Heart left ventricle (tissue), 16 donors: Measurements from ENCODE around the gene CDCA4. TPM values are rescaled to one million over a fixed set of nuclear protein-coding genes. Genes with fewer than 3 reads are reported as not detected.

Experiments
- ATAC-seq, 4 donors: fragments of 200-7000 bp; cut with Tn5 transposase; one replicate each; pipeline ENCODE4 v1.9.1; 2020 to 2022; ENCODE audit warnings: moderate library complexity in 4 of 4, mild to moderate bottlenecking in 3 of 4, moderate number of reproducible peaks in 1 of 4
- DNase-seq, 5 donors: peaks; one replicate each; pipeline ENCODE4 v3.0.0-alpha.2; 2020
- H3K27ac ChIP-seq, 12 donors: fragments of 200-600 bp; sonication (generic) in 4 of 12; one replicate each; pipeline versions ENCODE4 v1.5.0 to v1.8.0; 2016 to 2022; ENCODE audit warnings: mild to moderate bottlenecking in 2 of 12
- H3K27me3 ChIP-seq, 9 donors: fragments of 200-600 bp; sonication (generic) in 2 of 9; one replicate each; pipeline versions ENCODE4 v1.5.1 to v1.8.0; 2016 to 2022; ENCODE audit warnings: mild to moderate bottlenecking in 3 of 9
- H3K36me3 ChIP-seq, 9 donors: fragments of 200-600 bp; sonication (generic) in 2 of 9; one replicate each; pipeline versions ENCODE4 v1.5.0 to v1.8.0; 2018 to 2022; ENCODE audit warnings: mild to moderate bottlenecking in 2 of 9
- H3K4me1 ChIP-seq, 12 donors: fragments of 200-600 bp; sonication (generic) in 4 of 12; one replicate each; pipeline versions ENCODE4 v1.5.0 to v1.8.0; 2016 to 2022; ENCODE audit warnings: mild to moderate bottlenecking in 3 of 12
- H3K4me3 ChIP-seq, 12 donors: fragments of 200-600 bp; sonication (generic) in 4 of 12; one replicate each; pipeline versions ENCODE4 v1.5.0 to v1.8.0; 2017 to 2022; ENCODE audit warnings: mild to moderate bottlenecking in 9 of 12, moderate library complexity in 4 of 12
- H3K9me3 ChIP-seq, 12 donors: fragments of 200-600 bp; sonication (generic) in 4 of 12; one replicate each; pipeline versions ENCODE4 v1.5.0 to v1.8.0; 2016 to 2022; ENCODE audit warnings: mild to moderate bottlenecking in 1 of 12
- POLR2A ChIP-seq, 2 donors: fragments of 450-650 bp; IDR thresholded peaks; one replicate each; pipeline ENCODE4 v1.6.1; 2017; ENCODE audit warnings: antibody characterized with exemption in 2 of 2, mild to moderate bottlenecking in 2 of 2, moderate library complexity in 2 of 2
- WGBS, 4 donors: extraction: QIAGEN DNeasy Blood & Tissue Kit in 2 of 4; methylation state at CpG; one replicate each; pipeline versions ENCODE4 v1.1.5 to v1.1.7; 2013 to 2018; 5-methylcytosine and 5-hydroxymethylcytosine counted together
- intact Hi-C, 10 donors: fragments of 100-400 bp; cut with DNase I; formaldehyde crosslinking; loops; one replicate each; pipeline versions ENCODE4 v1.11.1 to v1.14.2; 2022
- polyA plus RNA-seq, 2 donors: library from polyadenylated mRNA; stranded (reverse); fragments of 200-250 nt; gene quantifications; one replicate each; pipeline ENCODE4 v1.2.3, GENCODE V29; 2013
- total RNA-seq, 9 donors: library from RNA; depleted of rRNA in 2 of 9; stranded (reverse); fragments of >200 nt in 2 of 9; fragmentation: NEBNext Ultra II Directional in 3 of 9; extraction: Animal tissue kit (Norgen Biotek cat#: 25700) in 3 of 9; gene quantifications; one replicate each; pipeline versions ENCODE4 v1.1.0 to v1.2.4, GENCODE V29; 2016 to 2023
- TF ChIP-seq, protein P1 (sequence below), 12 donors: fragments of 200-600 bp; sonication (generic) in 4 of 12; IDR thresholded peaks; one replicate each; pipeline versions ENCODE4 v1.5.0 to v1.8.0; 2018 to 2022; ENCODE audit warnings: antibody characterized with exemption in 12 of 12, mild to moderate bottlenecking in 5 of 12
- donor health status: ischemic (EF 13 %, LVEDD 7.1; RV severe dilation, severe dysfunction).
- donor health status: healthy with polysubstance abuse.
- donor health status: DM: no; HTN: yes; CAD: no.
- donor health status: DM: no; HTN: no; CAD: no.
- donor health status: ischemic (EF 25% LVEDD 6.9; RV normal size, moderate dysfunction).
- donor health status: ischemic (EF 25% LVEDD 5.7; RV mildly dilated, moderate dysfunction).
- donor health status: healthy.
- donor health status: DM: yes; HTN: yes; CAD: no.
- donor health status: ischemic (EF 35%, LVEDD 5.7; RV mildly dilated, moderate dysfunction).
- donor health status: nonischemic (EF 11% LVEDD 7.7; RV severe dilation, severe dysfunction).
- donor health status: DM: yes; HTN: yes; CAD: no.
- donor health status: PGD.
- donor health status: ischemic (EF 29% LVEDD 5.4; RV normal size, mild dysfunction).
- donor health status: nonischemic (EF 23%, LVEDD 6.1; RV moderate dilation, normal function).

CDCA4 gene
- total and polyA plus RNA-seq, 11 donors: 1.4 to 6.0 (median 2.4) TPM

- TF ChIP-seq, protein P1, sequence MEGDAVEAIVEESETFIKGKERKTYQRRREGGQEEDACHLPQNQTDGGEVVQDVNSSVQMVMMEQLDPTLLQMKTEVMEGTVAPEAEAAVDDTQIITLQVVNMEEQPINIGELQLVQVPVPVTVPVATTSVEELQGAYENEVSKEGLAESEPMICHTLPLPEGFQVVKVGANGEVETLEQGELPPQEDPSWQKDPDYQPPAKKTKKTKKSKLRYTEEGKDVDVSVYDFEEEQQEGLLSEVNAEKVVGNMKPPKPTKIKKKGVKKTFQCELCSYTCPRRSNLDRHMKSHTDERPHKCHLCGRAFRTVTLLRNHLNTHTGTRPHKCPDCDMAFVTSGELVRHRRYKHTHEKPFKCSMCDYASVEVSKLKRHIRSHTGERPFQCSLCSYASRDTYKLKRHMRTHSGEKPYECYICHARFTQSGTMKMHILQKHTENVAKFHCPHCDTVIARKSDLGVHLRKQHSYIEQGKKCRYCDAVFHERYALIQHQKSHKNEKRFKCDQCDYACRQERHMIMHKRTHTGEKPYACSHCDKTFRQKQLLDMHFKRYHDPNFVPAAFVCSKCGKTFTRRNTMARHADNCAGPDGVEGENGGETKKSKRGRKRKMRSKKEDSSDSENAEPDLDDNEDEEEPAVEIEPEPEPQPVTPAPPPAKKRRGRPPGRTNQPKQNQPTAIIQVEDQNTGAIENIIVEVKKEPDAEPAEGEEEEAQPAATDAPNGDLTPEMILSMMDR (IDR thresholded peaks at IDR 0.05): no peak
- TF ChIP-seq POLR2A (IDR thresholded peaks at IDR 0.05): no peak
- Histone ChIP-seq H3K27me3 (no peaks in the 10 kb centered on the region), H3K9me3 (no peaks in the 10 kb centered on the region), H3K4me1 (peaks cover 0 to 4% (median 0%) of the 10 kb centered on the region in 12 donors), H3K4me3 (no peak overlapping the region), H3K27ac (no peak overlapping the region), H3K36me3 (peaks cover 0 to 28% (median 0%) of the 10 kb centered on the region in 9 donors)
- 92 to 96% (median 94%) methylated on average over 11 of the region's 11 CpGs for WGBS, 4 donors
- no peak for ATAC-seq
- intact Hi-C loops: no loop called here
- no peak for DNase-seq
These were observed 28.4 kb downstream of the CDCA4 start for GRCh38 chr14:104992501-104992900.

DNA sequence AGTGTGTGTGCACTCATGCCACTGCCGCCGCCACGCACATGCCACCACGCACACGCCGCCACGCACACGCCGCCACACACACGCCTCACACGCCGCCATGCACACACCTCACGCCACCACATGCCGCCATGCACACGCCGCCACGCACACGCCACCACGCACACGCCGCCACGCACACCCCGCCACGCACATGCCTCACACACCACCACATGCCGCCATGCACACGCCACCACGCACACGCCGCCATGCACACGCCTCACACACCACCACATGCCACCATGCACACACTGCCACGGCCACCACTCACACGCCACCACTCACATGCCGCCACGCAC is 29.0 kb downstream of the CDCA4 start:
- Histone ChIP-seq H3K36me3 (peaks cover 0 to 28% (median 0%) of the 10 kb centered on the region in 9 donors), H3K4me1 (peaks cover 0 to 10% (median under 1%) of the 10 kb centered on the region in 12 donors), H3K9me3 (no peaks in the 10 kb centered on the region), H3K4me3 (no peak overlapping the region), H3K27ac (no peak overlapping the region), H3K27me3 (no peaks in the 10 kb centered on the region)
- ATAC-seq (no peak), DNase-seq (no peak)
- 98% methylated on average over 34 of the region's 34 CpGs for WGBS, 4 donors
- intact Hi-C loops: no loop called here
- no peak for TF ChIP-seq POLR2A (IDR thresholded peaks at IDR 0.05)
- TF ChIP-seq, protein P1 (IDR thresholded peaks at IDR 0.05): no peak

DNA sequence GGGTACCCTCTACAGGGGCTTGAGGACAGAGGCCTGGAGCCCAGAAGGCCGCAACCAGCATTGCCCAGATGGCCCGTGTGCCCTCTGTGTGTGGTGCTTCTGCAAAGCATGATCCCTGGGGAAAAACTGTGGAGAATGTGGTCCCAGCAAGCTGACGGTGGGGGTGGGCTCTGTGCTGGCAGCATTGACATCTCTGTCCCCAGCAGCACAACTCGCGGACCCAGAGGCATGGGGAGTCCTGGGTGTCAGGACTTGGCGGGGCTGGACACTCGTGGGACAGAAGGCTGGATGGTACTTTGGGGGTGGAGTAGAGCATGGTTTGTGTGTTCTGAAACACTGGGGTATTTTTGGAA is 31.0 kb downstream of the CDCA4 start:
- ATAC-seq (no peak), DNase-seq (no peak)
- 85 to 94% (median 87%) methylated on average over 7 of the region's 7 CpGs for WGBS, 4 donors
- intact Hi-C loops: loop anchor here in 4 of 10 donors (5.0 kb wide), 2 partner anchors 32 to 37 kb away; partner anchors contain the start of gene CDCA4 (in 3 of the 4)
- no peaks in the 10 kb centered on the region for H3K27me3 ChIP-seq
- H3K36me3 ChIP-seq: peaks cover 0 to 23% (median 0%) of the 10 kb centered on the region in 9 donors
- no peak for TF ChIP-seq POLR2A (IDR thresholded peaks at IDR 0.05)
- TF ChIP-seq, protein P1 (IDR thresholded peaks at IDR 0.05): no peak
- no peaks in the 10 kb centered on the region for H3K9me3 ChIP-seq
- peaks cover 0 to 20% (median 10%) of the 10 kb centered on the region in 12 donors for H3K4me1 ChIP-seq
- H3K4me3 ChIP-seq: no peak overlapping the region
- no peak overlapping the region for H3K27ac ChIP-seq

GRCh38 chr14:104989236-104989950 is 31.5 kb downstream of the CDCA4 start:
- H3K4me3 ChIP-seq: no peak overlapping the region
- no peak for TF ChIP-seq POLR2A (IDR thresholded peaks at IDR 0.05)
- TF ChIP-seq, protein P1 (IDR thresholded peaks at IDR 0.05): no peak
- peaks cover 0 to 20% (median 10%) of the 10 kb centered on the region in 12 donors for H3K4me1 ChIP-seq
- no peak for ATAC-seq
- intact Hi-C loops: loop anchor here in 4 of 10 donors (5.0 kb wide), 2 partner anchors 33 to 38 kb away; partner anchors contain the start of gene CDCA4 (in 3 of the 4)
- no peak overlapping the region for H3K27ac ChIP-seq
- 91 to 92% (median 91%) methylated on average over 14 to 16 of the region's 16 CpGs for WGBS, 4 donors
- peaks cover 0 to 20% (median 0%) of the 10 kb centered on the region in 9 donors for H3K36me3 ChIP-seq
- H3K9me3 ChIP-seq: no peaks in the 10 kb centered on the region
- no peaks in the 10 kb centered on the region for H3K27me3 ChIP-seq
- peak in 1 of 5 donors; percentile 15 for DNase-seq
